ENCODE results near the gene SLC25A17.
A peak's percentile ranks its signal among the peaks of the same experiment; 100 is the strongest.
"Not testable (repeated sequence)": the region's sequence is repeated elsewhere in the genome, so short reads cannot be mapped to it uniquely, and the experiment has no call there.

SLC25A17 gene, protein sequence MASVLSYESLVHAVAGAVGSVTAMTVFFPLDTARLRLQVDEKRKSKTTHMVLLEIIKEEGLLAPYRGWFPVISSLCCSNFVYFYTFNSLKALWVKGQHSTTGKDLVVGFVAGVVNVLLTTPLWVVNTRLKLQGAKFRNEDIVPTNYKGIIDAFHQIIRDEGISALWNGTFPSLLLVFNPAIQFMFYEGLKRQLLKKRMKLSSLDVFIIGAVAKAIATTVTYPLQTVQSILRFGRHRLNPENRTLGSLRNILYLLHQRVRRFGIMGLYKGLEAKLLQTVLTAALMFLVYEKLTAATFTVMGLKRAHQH

DNA sequence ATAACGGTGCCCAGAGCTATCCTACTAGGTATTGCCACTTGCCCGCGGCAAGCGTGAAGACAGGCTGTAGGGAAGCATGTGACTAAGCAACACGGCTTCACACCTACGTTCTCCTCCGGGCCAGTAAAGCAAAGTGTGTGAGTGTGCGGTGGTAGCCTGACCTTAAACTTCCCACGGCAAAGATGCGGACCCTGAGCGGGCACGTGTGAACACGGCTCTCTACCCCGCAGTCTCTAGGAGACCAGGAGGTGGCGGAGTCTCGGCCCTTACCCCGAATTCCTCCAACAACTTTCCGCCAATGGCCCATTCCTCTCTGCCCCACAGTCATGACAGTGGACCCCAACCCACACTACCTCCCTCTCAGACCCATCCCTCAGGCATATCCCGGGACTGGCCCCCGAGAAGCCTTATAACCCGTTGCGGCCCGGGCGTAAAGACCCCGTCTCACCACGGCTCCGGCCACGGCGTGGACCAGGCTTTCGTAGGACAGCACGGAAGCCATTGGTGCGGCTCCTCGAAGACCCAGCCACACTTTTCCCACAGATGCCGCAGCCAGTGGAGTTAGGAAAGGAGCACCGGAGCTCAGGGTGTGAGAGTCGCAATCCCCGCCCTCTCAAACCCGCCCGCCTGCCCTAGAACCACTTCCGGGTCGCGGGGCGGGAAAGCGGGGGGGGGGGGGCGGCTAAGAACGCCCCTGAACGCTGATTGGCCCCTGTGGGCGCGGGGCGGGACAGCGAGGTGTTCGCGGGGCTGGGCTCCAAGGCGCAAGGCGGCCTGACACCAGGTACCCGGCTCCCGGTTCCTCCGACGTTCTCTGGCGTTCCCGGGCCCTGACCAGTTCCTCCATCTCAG is at the start of gene SLC25A17:
Gene SLC25A17 (minus strand): TSS at position 600 of the 852 bp plus-strand sequence. CDS start 98 bp downstream, at position 502.
- TF ChIP-seq, protein P1, sequence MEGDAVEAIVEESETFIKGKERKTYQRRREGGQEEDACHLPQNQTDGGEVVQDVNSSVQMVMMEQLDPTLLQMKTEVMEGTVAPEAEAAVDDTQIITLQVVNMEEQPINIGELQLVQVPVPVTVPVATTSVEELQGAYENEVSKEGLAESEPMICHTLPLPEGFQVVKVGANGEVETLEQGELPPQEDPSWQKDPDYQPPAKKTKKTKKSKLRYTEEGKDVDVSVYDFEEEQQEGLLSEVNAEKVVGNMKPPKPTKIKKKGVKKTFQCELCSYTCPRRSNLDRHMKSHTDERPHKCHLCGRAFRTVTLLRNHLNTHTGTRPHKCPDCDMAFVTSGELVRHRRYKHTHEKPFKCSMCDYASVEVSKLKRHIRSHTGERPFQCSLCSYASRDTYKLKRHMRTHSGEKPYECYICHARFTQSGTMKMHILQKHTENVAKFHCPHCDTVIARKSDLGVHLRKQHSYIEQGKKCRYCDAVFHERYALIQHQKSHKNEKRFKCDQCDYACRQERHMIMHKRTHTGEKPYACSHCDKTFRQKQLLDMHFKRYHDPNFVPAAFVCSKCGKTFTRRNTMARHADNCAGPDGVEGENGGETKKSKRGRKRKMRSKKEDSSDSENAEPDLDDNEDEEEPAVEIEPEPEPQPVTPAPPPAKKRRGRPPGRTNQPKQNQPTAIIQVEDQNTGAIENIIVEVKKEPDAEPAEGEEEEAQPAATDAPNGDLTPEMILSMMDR (IDR thresholded peaks at IDR 0.05; ENCODE audit: control insufficient read depth, insufficient read depth, low read depth, low read length, missing control alignments), result peak; percentile 47
- peak within 1 kb of the TSS; percentile 99 for H3K4me3 ChIP-seq (ENCODE audit: control insufficient read depth, low read depth, low read length)
- DNase-seq (ENCODE audit: low read depth), result no peak

DNA sequence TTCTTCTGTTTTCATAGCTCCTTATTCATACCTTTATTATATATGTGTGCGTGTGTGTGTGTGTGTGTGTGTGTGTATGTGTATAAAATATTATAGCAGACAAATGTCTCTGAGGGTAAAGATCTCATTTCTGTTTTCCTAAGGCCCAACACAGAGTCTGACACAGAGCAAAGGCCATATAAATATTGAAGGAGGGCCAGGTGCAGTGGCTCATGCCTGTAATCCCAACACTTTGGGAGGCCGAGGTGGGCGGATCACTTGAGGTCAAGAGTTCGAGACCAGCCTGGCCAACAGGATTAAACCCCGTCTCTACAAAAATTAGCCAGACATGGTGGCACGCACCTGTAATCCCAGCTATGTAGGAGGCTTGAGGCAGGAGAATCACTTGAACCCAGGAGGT is 49.2 kb upstream of the SLC25A17 start:
- not testable (repeated sequence) for H3K4me3 ChIP-seq (ENCODE audit: control insufficient read depth, low read depth, low read length); DNase-seq (ENCODE audit: low read depth)

DNA sequence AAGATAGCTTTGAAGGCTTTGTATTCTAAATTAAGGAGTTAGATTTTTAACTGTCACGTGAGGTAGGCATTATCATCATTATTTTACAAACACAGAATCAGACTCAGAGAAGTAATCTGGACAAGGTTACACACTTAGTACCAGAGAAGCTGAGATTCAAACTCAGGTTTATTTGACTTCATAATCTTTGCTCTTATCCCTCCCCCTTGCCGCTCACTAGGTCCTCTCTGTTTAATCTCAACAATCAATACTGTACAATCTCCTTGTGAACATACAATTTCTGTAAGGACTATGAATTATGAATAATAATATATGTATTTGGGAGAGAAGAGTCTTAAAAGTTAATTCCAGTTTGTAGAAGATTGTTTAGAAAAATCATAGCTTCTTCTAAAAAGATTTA is 48.0 kb upstream of the SLC25A17 start:
- H3K4me3 ChIP-seq (ENCODE audit: control insufficient read depth, low read depth, low read length), result no peak overlapping the region
- DNase-seq (ENCODE audit: low read depth), result no peak
- TF ChIP-seq, protein P1 (IDR thresholded peaks at IDR 0.05; ENCODE audit: control insufficient read depth, insufficient read depth, low read depth, low read length, missing control alignments), result no peak

DNA sequence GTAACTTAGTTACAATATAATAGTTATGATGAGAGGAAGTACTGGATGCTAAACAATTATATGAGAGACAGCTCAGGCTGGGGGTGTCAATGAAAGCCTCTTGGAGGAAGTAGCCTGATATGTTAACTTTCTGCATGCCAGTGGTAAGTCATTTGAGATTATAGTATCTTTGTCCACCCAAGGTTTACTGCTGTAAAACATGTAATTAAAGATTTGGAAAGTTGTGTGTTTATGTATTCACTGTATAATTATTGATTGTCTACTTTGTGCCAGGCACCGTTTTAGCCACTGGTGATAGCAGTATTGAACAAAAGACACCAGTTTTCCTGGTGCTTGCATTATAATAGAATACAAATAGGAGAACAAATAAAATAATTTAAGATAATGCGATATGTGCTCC is 43.4 kb upstream of the SLC25A17 start:
- no peak for DNase-seq (ENCODE audit: low read depth)
- TF ChIP-seq, protein P1 (IDR thresholded peaks at IDR 0.05; ENCODE audit: control insufficient read depth, insufficient read depth, low read depth, low read length, missing control alignments), result no peak
- H3K4me3 ChIP-seq (ENCODE audit: control insufficient read depth, low read depth, low read length), result no peak overlapping the region

DNA sequence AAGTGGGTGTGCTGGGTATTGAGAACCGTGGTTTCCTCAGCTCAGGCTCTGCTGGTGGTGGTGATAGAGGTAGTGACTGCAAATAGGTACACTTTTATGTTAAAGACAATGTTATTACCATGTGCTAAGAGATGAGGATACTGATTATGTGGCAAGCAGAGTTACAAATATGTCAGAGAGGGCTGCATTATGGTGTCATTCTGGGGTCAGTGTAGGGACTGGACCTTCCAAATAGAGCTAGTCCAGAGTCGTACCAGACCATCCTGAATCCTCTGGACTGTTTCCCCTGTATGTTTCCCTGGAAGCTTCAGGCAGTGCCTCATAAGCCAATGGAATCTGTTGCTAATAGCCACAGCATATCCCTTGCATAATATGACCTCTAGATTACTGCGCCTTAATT is 42.9 kb upstream of the SLC25A17 start, which contains the start of gene DNAJB7:
Gene DNAJB7 (minus strand): TSS at position 101 of the 400 bp plus-strand sequence. CDS start 119 bp downstream, outside the sequence.
- TF ChIP-seq, protein P1 (IDR thresholded peaks at IDR 0.05; ENCODE audit: control insufficient read depth, insufficient read depth, low read depth, low read length, missing control alignments), result no peak
- DNase-seq (ENCODE audit: low read depth), result no peak
- no peak within 1 kb of the TSS for H3K4me3 ChIP-seq (ENCODE audit: control insufficient read depth, low read depth, low read length)

DNA sequence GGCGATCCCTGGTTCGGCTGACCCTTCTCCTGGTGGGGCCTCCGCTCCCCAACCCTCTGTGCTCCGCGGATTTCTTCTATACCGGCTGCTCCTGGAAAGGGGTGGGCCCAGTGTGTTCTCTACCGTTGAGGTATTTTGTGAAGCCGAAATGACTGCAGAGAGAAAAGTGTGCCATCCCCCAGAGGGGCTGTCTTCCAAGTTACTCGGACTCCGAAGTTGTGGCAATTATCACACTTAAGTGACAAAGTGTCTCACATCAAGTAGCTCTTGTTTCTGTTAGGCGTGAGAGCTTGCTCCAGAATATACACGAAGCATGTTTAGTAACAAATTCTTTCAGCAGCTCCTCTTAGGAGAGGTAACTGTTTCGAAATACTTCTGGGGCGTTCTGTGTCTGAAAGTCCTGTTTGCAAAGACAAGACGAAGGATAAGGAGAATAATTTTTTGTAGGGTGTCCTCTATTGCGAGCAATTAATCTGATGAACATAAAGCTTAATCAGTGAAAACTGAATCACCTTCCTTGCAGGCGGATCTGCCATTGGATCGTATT is 38.2 kb upstream of the SLC25A17 start:
- no peak for DNase-seq (ENCODE audit: low read depth)
- TF ChIP-seq, protein P1 (IDR thresholded peaks at IDR 0.05; ENCODE audit: control insufficient read depth, insufficient read depth, low read depth, low read length, missing control alignments), result no peak
- peak overlapping the region; percentile 93 for H3K4me3 ChIP-seq (ENCODE audit: control insufficient read depth, low read depth, low read length)
